Left hindlimb (tissue), 1 donor: ENCODE results near the gene PKN2.

Experiments
- DNase-seq: peaks from one replicate; pipeline ENCODE4 v3.0.0-alpha.2; 2018

Gene PKN2

GRCh38 chr1:88736633-88737248, 52.7 kb downstream of the PKN2 start:
- DNase-seq = no peak

DNA sequence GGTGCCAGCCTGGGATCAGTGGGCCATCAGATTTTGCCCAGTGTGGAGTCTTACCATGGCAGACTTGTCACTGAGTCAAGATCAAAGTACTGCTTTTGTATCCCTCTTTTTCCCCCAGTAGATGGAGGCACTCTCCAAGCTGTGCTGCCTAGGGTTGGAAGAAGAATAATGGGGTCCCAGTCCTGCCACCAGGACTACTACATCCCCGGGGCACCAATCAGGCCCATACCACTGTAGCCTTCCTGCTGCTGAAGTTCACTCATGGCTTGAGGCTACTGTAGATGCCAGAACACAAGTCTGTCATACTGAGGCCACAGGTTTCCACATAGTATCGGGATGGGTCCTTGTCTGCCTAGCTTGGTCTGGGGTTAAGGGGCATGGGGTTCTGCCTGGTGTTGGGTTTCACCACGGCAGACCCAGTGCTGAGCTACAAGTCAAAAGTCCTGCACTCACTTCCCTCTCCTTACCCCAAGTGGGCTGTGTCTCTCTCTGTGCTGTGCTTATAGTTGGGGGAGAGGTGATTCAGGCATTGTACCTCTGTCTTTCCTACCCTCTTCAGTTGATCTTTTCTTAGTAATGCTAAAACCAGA, 53.4 kb downstream of the PKN2 start:
- DNase-seq = no peak

DNA sequence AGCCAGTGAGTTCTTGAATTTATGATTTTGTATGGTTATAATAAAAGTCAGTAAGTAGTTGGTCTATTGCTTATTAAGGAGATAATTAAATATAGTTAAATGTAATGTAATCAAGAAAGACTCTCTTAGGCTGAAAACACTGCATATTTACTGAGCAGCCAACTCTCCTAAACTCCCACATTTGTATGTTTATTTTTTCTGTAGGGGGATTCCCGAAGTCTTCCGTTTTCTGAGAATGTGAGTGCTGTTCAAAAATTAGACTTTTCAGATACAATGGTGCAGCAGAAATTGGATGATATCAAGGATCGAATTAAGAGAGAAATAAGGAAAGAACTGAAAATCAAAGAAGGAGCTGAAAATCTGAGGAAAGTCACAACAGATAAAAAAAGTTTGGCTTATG, 56.7 kb downstream of the PKN2 start:
- no peak for DNase-seq

DNA sequence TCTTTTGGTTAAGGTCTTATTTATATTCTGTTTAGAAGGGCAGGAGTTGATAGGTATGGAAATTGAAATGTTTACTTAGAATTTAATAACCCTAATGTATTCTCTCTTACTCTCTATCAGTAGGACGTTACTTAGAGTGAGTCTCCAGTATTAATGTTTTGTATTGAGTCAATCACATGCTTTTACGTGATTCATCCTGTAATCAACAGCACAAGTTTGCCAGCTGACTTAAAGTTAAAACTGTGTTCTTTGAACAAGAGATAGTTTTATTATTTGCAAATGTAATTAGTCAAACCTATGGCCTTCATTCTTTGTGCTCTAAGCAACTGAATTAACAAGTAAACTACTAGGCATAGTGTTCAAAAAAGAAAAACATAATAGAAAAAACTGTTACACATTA, 57.3 kb downstream of the PKN2 start:
- DNase-seq = no peak

- no peak for DNase-seq
Measured at GRCh38 chr1:88742531-88742930, 58.5 kb downstream of the PKN2 start.

DNA sequence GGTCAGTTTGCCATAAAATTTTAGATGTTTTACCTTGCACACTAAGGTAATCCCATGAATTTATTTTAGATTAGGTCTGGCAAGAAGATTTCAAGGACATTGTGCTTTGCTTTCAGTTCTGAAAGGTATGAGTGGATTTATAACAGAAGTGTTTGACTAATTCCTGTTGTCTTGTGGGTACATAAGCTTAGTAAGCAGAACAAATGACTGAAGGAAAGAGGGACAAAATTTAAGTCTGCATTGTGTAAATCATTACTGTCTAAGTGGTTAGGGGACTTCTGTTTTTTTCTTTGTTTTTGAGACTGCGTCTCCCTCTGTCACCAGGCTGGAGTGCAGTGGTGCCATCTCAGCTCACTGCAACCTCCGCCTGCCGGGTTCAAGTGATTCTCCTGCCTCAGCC, 60.1 kb downstream of the PKN2 start:
- no peak for DNase-seq

GRCh38 chr1:88746916-88747315, 62.8 kb downstream of the PKN2 start:
- DNase-seq = no peak

GRCh38 chr1:88751714-88752113, 67.6 kb downstream of the PKN2 start:
- no peak for DNase-seq

DNA sequence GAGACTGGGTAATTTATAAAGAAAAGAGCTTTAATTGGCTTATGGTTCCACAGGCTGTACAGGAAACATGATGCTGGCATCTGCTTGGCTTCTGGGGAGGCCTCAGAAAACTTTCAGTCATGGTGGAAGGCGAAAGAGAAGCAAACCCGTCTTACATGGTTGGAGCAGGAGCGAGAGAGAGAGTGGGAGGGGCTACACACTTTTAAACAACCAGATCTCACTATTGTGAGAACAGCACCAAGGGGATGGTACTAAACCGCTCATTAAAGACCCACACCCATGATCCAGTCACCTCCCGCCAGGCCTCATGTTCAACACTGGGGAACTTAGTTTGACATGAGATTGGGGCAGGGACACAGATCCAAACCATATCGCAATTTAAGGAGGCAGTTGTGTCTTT, 69.4 kb downstream of the PKN2 start:
- no peak for DNase-seq

- no peak for DNase-seq
Measured at GRCh38 chr1:88763649-88764406, 79.8 kb downstream of the PKN2 start.

DNA sequence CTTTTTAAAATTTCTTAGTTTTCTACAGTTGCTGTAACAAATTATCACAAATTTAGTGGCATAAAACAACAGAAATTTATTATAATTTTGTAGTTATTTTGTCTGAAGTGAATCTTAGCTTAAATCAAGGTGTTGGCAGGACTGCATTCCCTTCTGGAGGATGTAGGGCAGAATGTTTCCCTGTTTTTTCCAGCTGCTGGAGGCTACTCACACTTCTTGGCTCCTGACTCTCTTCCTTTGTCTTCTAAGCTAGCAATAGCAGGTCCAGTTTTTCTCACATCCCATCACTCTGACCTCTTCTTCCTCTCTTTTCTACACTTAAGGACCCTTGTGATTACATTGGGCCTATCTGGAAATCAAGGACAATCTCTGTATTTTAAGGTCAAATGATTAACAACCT, 84.1 kb downstream of the PKN2 start:
- no peak for DNase-seq

- DNase-seq = no peak
Measured at GRCh38 chr1:88768816-88769215, 84.7 kb downstream of the PKN2 start.

GRCh38 chr1:88773540-88774150, 89.6 kb downstream of the PKN2 start:
- DNase-seq = no peak

- no peak for DNase-seq
Measured at GRCh38 chr1:88774151-88774556, 90.1 kb downstream of the PKN2 start.

- no peak for DNase-seq
Measured at GRCh38 chr1:88777604-88778149, 93.6 kb downstream of the PKN2 start.

DNA sequence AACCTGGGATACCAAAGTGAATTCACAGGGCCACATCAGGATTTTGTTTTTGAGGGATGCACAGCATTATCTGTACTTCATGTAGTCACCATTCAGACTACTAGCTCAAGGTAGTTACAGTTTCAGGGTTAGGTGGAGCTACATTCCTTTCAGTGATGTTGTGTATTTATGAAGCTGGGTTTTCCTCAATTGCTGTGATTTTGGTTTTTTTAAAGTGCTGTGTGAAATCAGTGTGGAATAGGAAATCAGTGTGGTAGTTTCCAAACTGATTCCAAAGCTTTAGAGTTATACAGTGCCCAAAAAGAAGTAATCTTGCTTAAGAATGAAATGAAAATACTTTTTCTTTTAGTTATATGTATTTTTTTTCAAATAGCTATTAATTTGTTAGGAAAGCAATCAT, 95.8 kb downstream of the PKN2 start:
- no peak for DNase-seq

- no peak for DNase-seq
Measured at GRCh38 chr1:88780485-88780884, 96.4 kb downstream of the PKN2 start.

GRCh38 chr1:88783145-88783544, 99.1 kb downstream of the PKN2 start:
- DNase-seq = no peak

DNA sequence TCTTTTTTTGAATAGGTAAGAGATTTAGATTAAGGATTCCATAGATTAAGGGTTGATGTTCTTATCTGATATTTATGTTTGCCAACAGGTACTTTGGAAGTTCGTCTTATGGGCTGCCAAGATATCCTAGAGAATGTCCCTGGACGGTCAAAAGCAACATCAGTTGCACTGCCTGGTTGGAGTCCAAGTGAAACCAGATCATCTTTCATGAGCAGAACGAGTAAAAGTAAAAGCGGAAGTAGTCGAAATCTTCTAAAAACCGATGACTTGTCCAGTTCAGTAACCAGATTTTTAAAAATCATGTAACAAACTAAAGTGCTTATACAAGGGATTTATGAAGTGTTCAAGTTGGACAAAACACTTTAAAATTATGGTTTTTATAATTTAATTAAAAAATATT, 100.5 kb downstream of the PKN2 start:
- no peak for DNase-seq

- DNase-seq = no peak
Measured at GRCh38 chr1:88787023-88787903, 103.2 kb downstream of the PKN2 start.

DNA sequence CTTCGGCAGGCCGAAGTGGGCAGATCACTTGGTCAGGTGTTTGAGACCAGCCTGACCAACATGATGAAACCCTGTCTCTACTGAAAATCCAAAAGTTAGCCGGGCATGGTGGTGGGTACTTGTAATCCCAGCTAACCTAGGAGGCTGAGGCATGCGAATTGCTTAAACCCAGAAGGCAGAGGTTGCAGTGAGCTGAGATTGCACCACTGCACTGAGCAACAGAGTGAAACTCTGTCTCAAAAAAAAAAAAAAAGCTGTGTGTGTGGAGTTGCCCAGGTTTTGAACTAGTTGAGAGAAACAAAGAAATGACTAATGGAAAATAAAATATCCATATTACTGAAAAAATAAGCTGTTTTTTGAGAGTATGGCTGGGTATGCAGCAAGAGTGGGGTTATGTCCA, 107.1 kb downstream of the PKN2 start:
- DNase-seq = no peak

GRCh38 chr1:88799491-88799890, 115.4 kb downstream of the PKN2 start:
- no peak for DNase-seq
